ENCODE data around the gene FRMD4B.

Gene FRMD4B

GRCh38 chr3:69368129-69368741, 17.7 kb downstream of the FRMD4B start:
- no peak for DNase-seq

GRCh38 chr3:69367586-69367985, 18.3 kb downstream of the FRMD4B start:
- DNase-seq, result no peak

GRCh38 chr3:69364354-69364753, 21.5 kb downstream of the FRMD4B start:
- DNase-seq, result no peak

- no peak for DNase-seq
Observed at GRCh38 chr3:69360690-69361089, 25.2 kb downstream of the FRMD4B start.

- DNase-seq, result no peak
Observed at GRCh38 chr3:69359916-69360315, 26.0 kb downstream of the FRMD4B start.

- no peak for DNase-seq
Observed at GRCh38 chr3:69359339-69359893, 26.5 kb downstream of the FRMD4B start.

GRCh38 chr3:69357196-69357595, 28.7 kb downstream of the FRMD4B start:
- no peak for DNase-seq

GRCh38 chr3:69354948-69355347, 30.9 kb downstream of the FRMD4B start:
- DNase-seq, result peak in 1 of 51 donors; percentile 26

GRCh38 chr3:69353503-69353902, 32.4 kb downstream of the FRMD4B start:
- DNase-seq, result peak in 2 of 51 donors; percentile 1 to 9

GRCh38 chr3:69353088-69353478, 32.8 kb downstream of the FRMD4B start:
- no peak for DNase-seq

GRCh38 chr3:69352305-69353087, 33.4 kb downstream of the FRMD4B start:
- DNase-seq, result peak in 1 of 51 donors; percentile 29

GRCh38 chr3:69343875-69344274, 42.0 kb downstream of the FRMD4B start:
- no peak for DNase-seq

GRCh38 chr3:69342074-69342473, 43.8 kb downstream of the FRMD4B start:
- no peak for DNase-seq

- DNase-seq, result peak in 1 of 51 donors; percentile 13
Observed at GRCh38 chr3:69339760-69340159, 46.1 kb downstream of the FRMD4B start.

- DNase-seq, result no peak
Observed at GRCh38 chr3:69338911-69339310, 47.0 kb downstream of the FRMD4B start.

GRCh38 chr3:69332934-69333333, 53.0 kb downstream of the FRMD4B start:
- no peak for DNase-seq

- DNase-seq, result no peak
Observed at GRCh38 chr3:69330891-69331400, 54.9 kb downstream of the FRMD4B start.

GRCh38 chr3:69329892-69330291, 56.0 kb downstream of the FRMD4B start:
- no peak for DNase-seq

- no peak for DNase-seq
Observed at GRCh38 chr3:69328963-69329302, 57.0 kb downstream of the FRMD4B start.

- DNase-seq, result no peak
Observed at GRCh38 chr3:69328103-69328962, 57.6 kb downstream of the FRMD4B start.

- no peak for DNase-seq
Observed at GRCh38 chr3:69326855-69327300, 59.0 kb downstream of the FRMD4B start.

- DNase-seq, result no peak
Observed at GRCh38 chr3:69325151-69325550, 60.7 kb downstream of the FRMD4B start.

Data from hypothalamus (tissue), 51 donors.